Large intestine (tissue), 12 donors: ENCODE results near the gene TSPAN8. TPM values are rescaled to one million over a fixed set of nuclear protein-coding genes. Genes with fewer than 3 reads are reported as not detected.

Experiments
- DNase-seq, 2 donors: peaks; one replicate each; pipeline versions ENCODE4 v3.0.0 to v3.0.0-alpha.2; 2013
- H3K27ac ChIP-seq: one replicate; pipeline ENCODE4 v1.5.1; 2013; ENCODE audit warnings: low read length
- H3K27me3 ChIP-seq: 2 replicates; pipeline ENCODE4 v1.6.1; 2013; ENCODE audit warnings: low read length; ENCODE audit not compliant: control insufficient read depth, insufficient read depth
- H3K36me3 ChIP-seq: 2 replicates; pipeline ENCODE4 v1.6.1; 2013; ENCODE audit warnings: low read length; ENCODE audit not compliant: control insufficient read depth, insufficient read depth
- H3K4me1 ChIP-seq: one replicate; pipeline ENCODE4 v1.6.1; 2013; ENCODE audit warnings: low read length; ENCODE audit not compliant: control insufficient read depth, insufficient read depth
- H3K4me3 ChIP-seq: one replicate; pipeline ENCODE4 v1.5.1; 2013; ENCODE audit warnings: low read length
- H3K9me3 ChIP-seq: one replicate; pipeline ENCODE4 v1.6.1; 2013; ENCODE audit warnings: mild to moderate bottlenecking, low read depth, low read length, moderate library complexity; ENCODE audit not compliant: control insufficient read depth
- WGBS: methylation state at CpG from one replicate; pipeline ENCODE4 v1.1.5; 2013; ENCODE audit warnings: low lambda C conversion rate; ENCODE audit not compliant: insufficient coverage; 5-methylcytosine and 5-hydroxymethylcytosine counted together
- long read RNA-seq, 11 donors: transcript quantifications; one replicate each; lab custom pipeline, GENCODE V29; 2026
- polyA plus RNA-seq: library from polyadenylated mRNA; unstranded; fragments of 120-200 nt; gene quantifications from one replicate; pipeline ENCODE4 v1.2.1, GENCODE V29; 2013

Gene TSPAN8
- polyA plus RNA-seq, result 595 TPM
- long read RNA-seq, donor 1, transcript TSPAN8-201 (9 exons, 1,227 nt), result minor isoform, 49 of 910 reads
- long read RNA-seq, donor 1, transcript TSPAN8-203 (8 exons, 1,168 nt), result major isoform, 148 of 910 reads
- long read RNA-seq, donor 1, partial matches to known transcripts, result 709 of 910 reads
- long read RNA-seq, donor 1, other reads (novel, unspliced or antisense), result 0 of 910 reads
- long read RNA-seq, donor 2, transcript TSPAN8-201 (9 exons, 1,227 nt), result minor isoform, 88 of 832 reads
- long read RNA-seq, donor 2, transcript TSPAN8-203 (8 exons, 1,168 nt), result major isoform, 403 of 832 reads
- long read RNA-seq, donor 2, partial matches to known transcripts, result 300 of 832 reads
- long read RNA-seq, donor 2, other reads (novel, unspliced or antisense), result 36 of 832 reads
- long read RNA-seq, donor 3, result 0 reads
- long read RNA-seq, donor 4, transcript TSPAN8-201 (9 exons, 1,227 nt), result minor isoform, 18 of 240 reads
- long read RNA-seq, donor 4, transcript TSPAN8-203 (8 exons, 1,168 nt), result major isoform, 47 of 240 reads
- long read RNA-seq, donor 4, partial matches to known transcripts, result 173 of 240 reads
- long read RNA-seq, donor 4, other reads (novel, unspliced or antisense), result 0 of 240 reads
- long read RNA-seq, donor 5, transcript TSPAN8-203 (8 exons, 1,168 nt), result minor isoform, 55 of 468 reads
- long read RNA-seq, donor 5, transcript TSPAN8-201 (9 exons, 1,227 nt), result major isoform, 96 of 468 reads
- long read RNA-seq, donor 5, partial matches to known transcripts, result 313 of 468 reads
- long read RNA-seq, donor 5, other reads (novel, unspliced or antisense), result 0 of 468 reads
- long read RNA-seq, donor 6, transcript TSPAN8-203 (8 exons, 1,168 nt), result major isoform, 284 of 605 reads
- long read RNA-seq, donor 6, transcript TSPAN8-201 (9 exons, 1,227 nt), result minor isoform, 41 of 605 reads
- long read RNA-seq, donor 6, partial matches to known transcripts, result 270 of 605 reads
- long read RNA-seq, donor 6, other reads (novel, unspliced or antisense), result 6 of 605 reads
- long read RNA-seq, donor 7, transcript TSPAN8-203 (8 exons, 1,168 nt), result major isoform, 170 of 976 reads
- long read RNA-seq, donor 7, transcript TSPAN8-201 (9 exons, 1,227 nt), result minor isoform, 71 of 976 reads
- long read RNA-seq, donor 7, partial matches to known transcripts, result 730 of 976 reads
- long read RNA-seq, donor 7, other reads (novel, unspliced or antisense), result 0 of 976 reads
- long read RNA-seq, donor 8, transcript TSPAN8-201 (9 exons, 1,227 nt), result minor isoform, 115 of 2,641 reads
- long read RNA-seq, donor 8, transcript TSPAN8-206 (6 exons, 759 nt), result minor isoform, 6 of 2,641 reads
- long read RNA-seq, donor 8, transcript TSPAN8-203 (8 exons, 1,168 nt), result major isoform, 514 of 2,641 reads
- long read RNA-seq, donor 8, partial matches to known transcripts, result 1,953 of 2,641 reads
- long read RNA-seq, donor 8, other reads (novel, unspliced or antisense), result 50 of 2,641 reads
- long read RNA-seq, donor 9, transcript TSPAN8-203 (8 exons, 1,168 nt), result major isoform, 496 of 1,949 reads
- long read RNA-seq, donor 9, transcript TSPAN8-201 (9 exons, 1,227 nt), result minor isoform, 118 of 1,949 reads
- long read RNA-seq, donor 9, partial matches to known transcripts, result 1,307 of 1,949 reads
- long read RNA-seq, donor 9, other reads (novel, unspliced or antisense), result 23 of 1,949 reads
- long read RNA-seq, donor 10, transcript TSPAN8-203 (8 exons, 1,168 nt), result major isoform, 454 of 1,468 reads
- long read RNA-seq, donor 10, transcript TSPAN8-201 (9 exons, 1,227 nt), result minor isoform, 47 of 1,468 reads
- long read RNA-seq, donor 10, partial matches to known transcripts, result 949 of 1,468 reads
- long read RNA-seq, donor 10, other reads (novel, unspliced or antisense), result 17 of 1,468 reads
- long read RNA-seq, donor 11, transcript TSPAN8-201 (9 exons, 1,227 nt), result minor isoform, 65 of 1,238 reads
- long read RNA-seq, donor 11, transcript TSPAN8-203 (8 exons, 1,168 nt), result major isoform, 328 of 1,238 reads
- long read RNA-seq, donor 11, partial matches to known transcripts, result 821 of 1,238 reads
- long read RNA-seq, donor 11, other reads (novel, unspliced or antisense), result 21 of 1,238 reads

DNA sequence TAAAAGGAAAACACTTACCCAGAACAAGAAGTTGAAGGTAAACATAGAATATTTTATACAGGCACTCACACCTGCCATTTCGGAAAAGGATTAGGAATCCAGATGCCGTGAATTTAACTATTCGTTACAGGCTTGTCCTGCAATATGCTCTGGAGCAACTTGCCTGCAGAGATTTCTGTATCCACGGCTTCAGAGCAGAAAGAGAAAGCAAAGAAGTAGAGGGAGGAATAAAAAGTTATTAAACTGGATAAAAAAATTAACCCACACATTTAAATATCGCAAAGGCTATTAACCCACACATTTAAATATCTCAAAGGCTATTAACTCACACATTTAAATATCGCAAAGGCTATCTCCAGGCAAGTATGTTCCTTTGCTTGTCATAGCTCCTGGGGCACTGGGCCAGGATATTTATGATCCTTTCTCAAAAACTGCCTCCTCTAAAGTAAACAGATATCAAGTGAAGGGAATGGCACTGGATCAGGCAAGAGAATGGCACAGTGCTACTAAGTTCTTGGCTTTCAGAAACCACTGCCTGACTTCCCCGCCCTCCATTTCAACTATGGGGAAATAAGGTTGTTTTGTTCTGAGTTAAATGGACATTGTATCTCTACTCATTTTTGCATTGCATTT lies at the start of gene TSPAN8:
Gene TSPAN8 (minus strand): TSS at position 399 of the 633 bp plus-strand sequence. CDS start 321 bp downstream, at position 78.
- H3K9me3 ChIP-seq, result no peaks in the 10 kb centered on the region
- H3K36me3 ChIP-seq, result no peaks in the 10 kb centered on the region
- peak within 1 kb of the TSS; percentile 95 for H3K27ac ChIP-seq
- peak within 1 kb of the TSS; percentile 59 for H3K4me3 ChIP-seq
- peaks cover 39% of the 10 kb centered on the region for H3K4me1 ChIP-seq
- 0% methylated on average over 1 of the region's 7 CpGs for WGBS
- no peaks in the 10 kb centered on the region for H3K27me3 ChIP-seq
- DNase-seq, result peak; percentile 77 to 91

DNA sequence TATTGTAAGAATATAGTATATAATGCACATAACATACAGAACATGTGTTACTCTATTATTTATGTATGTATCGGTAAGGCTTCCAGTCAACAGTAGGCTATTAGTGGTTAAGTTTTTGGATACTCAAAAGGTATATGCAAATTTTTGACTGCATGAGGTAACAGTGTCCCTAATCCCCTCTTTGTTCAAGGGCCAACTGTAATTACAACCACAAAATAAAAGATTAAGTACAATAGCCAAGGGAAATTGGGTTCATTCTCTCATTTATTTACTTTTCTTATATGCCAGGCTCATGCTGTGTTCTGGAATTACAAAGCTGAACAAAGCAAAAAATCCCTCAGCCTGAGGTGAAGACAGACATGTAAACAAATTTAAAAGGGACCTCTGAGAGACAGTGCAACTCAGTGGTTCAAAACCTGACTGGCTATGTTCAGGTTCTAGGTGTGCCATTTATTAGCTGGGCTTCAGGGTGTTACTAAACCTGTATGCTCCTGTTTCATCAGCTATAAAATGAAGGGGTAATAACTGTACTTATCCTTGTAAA lies 43.4 kb upstream of the TSPAN8 start:
- no peaks in the 10 kb centered on the region for H3K27me3 ChIP-seq
- H3K9me3 ChIP-seq, result peaks cover 5% of the 10 kb centered on the region
- WGBS, result 83% methylated on average over 1 of the region's 1 CpG
- no peak overlapping the region for H3K4me3 ChIP-seq
- H3K36me3 ChIP-seq, result no peaks in the 10 kb centered on the region
- no peak overlapping the region for H3K27ac ChIP-seq
- peaks cover 15% of the 10 kb centered on the region for H3K4me1 ChIP-seq
- no peak for DNase-seq

DNA sequence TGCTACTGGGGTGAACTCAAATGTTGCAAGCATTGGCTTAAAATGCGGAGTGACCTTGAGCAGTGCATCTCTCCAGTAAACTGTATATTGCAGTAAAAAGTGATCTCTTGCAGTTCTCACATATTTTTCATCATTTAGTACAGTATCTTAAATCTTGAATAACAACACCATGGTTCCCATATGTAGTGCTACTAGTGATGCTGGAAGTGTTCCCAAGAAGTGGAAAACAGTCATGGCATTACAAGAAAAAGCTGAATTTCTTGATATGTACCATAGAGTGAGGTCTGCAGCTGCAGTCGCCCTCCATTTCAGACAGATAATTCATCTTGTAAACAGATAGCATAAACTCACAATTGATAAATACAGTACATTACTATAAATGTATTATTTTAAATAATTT lies 42.9 kb upstream of the TSPAN8 start:
- DNase-seq, result no peak
- Histone ChIP-seq H3K27ac (no peak overlapping the region), H3K4me3 (no peak overlapping the region), H3K9me3 (peaks cover 5% of the 10 kb centered on the region), H3K4me1 (peaks cover 17% of the 10 kb centered on the region), H3K27me3 (no peaks in the 10 kb centered on the region), H3K36me3 (no peaks in the 10 kb centered on the region)
- WGBS, result no CpG with 5 or more reads among the region's 2 CpGs

DNA sequence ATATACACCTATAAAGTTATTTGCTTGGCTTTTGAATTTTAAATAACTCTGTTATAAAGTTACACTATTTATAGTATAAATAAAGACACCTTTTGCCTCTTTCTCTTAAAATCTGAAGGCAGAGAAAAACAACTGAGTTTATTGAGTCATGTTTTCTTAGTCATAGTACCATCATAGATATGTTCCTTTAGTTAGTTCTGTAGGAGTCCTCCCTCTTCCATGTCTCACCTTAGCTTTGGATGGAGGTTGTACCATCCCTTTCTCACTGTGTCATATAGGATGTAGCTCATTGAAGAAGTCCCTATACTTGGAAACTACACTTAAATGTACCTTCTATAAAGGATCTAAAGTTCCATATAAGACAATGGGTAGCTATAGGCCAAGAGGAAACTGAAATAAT lies 39.7 kb upstream of the TSPAN8 start:
- no peak for DNase-seq
- no peaks in the 10 kb centered on the region for H3K27me3 ChIP-seq
- peaks cover 2% of the 10 kb centered on the region for H3K9me3 ChIP-seq
- H3K36me3 ChIP-seq, result no peaks in the 10 kb centered on the region
- peaks cover 19% of the 10 kb centered on the region for H3K4me1 ChIP-seq
- H3K27ac ChIP-seq, result no peak overlapping the region
- no peak overlapping the region for H3K4me3 ChIP-seq

DNA sequence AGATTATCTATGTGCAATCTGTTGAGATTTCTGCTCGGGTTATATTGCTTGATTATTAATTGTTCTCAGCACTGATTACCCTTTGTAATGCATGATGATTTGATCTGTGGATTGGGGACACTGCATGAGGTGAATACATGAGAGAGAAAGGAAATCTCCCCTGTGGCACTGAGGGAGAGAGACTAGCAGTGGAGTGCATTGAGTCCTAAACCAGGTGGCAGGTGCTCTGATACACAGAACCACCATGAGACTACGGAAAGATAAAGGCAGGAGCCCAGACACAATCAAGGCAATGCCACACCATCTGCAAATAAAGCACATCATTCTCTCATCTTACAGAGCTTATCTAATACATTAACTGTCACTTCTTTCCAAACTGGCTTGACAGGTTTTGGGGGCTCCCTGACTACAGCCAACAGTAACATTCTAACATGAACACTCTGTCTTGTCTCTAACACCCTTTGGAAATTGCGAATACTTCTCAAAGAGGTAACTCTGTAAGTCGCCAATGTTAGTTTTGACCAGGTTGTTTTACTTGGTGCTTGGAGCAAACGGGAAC lies 37.6 kb upstream of the TSPAN8 start:
- Histone ChIP-seq H3K27me3 (no peaks in the 10 kb centered on the region), H3K4me3 (no peak overlapping the region), H3K27ac (peak overlapping the region; percentile 67), H3K4me1 (peaks cover 19% of the 10 kb centered on the region), H3K9me3 (peaks cover 2% of the 10 kb centered on the region), H3K36me3 (no peaks in the 10 kb centered on the region)
- WGBS, result 0% methylated on average over 1 of the region's 5 CpGs
- DNase-seq, result peak; percentile 29 to 80

DNA sequence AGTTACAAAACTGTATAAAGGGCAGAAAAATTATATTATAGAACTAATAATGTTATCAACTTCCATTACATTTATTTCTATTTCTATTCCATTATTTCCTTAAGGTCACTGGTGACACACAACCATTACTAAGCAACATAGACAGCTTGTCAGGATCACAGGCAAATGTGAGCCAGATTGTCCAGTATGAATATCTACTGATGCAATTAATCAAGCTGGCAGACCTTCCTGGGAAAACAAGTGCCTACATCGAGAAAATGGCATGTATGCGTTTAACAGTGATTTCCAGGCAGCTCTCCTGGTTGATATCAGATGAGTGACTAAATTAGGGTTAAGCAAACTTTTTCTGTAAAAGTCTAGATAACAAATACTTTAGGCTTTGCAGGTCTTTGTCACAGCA lies 36.9 kb upstream of the TSPAN8 start:
- Histone ChIP-seq H3K27ac (no peak overlapping the region), H3K4me3 (no peak overlapping the region), H3K27me3 (no peaks in the 10 kb centered on the region), H3K9me3 (peaks cover 2% of the 10 kb centered on the region), H3K4me1 (peaks cover 19% of the 10 kb centered on the region), H3K36me3 (no peaks in the 10 kb centered on the region)
- no CpG with 5 or more reads among the region's 2 CpGs for WGBS
- DNase-seq, result no peak

DNA sequence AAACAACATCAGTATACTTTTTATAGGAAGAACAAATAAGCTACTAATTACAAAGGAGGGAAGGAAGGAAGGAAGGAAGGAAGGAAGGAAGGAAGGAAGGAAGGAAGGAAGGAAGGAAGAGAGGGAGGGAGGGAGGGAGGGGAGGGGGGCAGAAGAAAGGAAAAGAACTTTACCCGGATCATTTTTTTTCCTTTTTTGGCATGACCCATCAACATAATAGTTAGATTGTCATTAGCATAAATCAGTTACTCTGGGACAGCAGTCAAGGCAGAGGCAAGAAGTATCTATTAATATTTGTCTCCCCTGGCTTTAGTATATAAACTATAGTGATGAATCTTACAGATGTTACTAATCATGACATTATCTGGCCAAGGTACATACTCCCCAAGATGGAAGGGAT lies 35.2 kb upstream of the TSPAN8 start:
- no peak overlapping the region for H3K27ac ChIP-seq
- H3K27me3 ChIP-seq, result no peaks in the 10 kb centered on the region
- H3K4me3 ChIP-seq, result no peak overlapping the region
- DNase-seq, result no peak
- peaks cover 5% of the 10 kb centered on the region for H3K4me1 ChIP-seq
- H3K36me3 ChIP-seq, result no peaks in the 10 kb centered on the region
- no CpG with 5 or more reads among the region's 1 CpG for WGBS
- H3K9me3 ChIP-seq, result peaks cover 4% of the 10 kb centered on the region

DNA sequence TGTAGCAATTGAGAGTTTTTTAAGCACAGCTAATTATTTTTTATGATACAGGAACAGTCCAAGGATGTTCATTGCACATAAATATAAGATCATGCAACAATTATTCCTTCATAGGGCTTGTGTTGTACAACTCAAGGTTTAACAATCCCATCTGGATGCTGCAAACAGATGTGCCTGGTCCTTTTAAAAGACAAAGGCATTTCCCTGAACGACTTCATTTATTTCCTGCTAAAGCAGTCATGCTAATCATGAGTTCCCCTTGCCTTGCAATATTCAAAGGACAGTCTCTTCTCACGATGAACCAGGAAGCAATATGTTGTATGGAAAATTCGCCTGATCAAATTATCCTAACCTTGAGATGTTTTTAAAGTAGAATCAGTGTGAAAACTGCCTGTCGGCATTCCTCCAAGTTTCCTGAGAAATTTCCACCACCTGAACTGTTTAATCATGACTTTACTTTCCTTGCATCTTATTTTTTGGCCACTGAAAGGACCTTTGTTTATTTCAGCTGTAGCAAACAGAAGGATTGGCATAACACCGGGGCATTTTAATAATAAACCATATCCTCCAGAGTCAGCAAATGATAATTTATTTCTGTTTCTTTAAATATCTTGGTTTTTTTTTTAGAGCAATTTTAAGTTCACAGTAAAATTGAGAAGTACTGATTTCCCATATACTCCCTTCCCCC lies 33.9 kb upstream of the TSPAN8 start:
- 100% methylated on average over 2 of the region's 5 CpGs for WGBS
- H3K27ac ChIP-seq, result no peak overlapping the region

More for the DNA sequence above, 33.9 kb upstream of the TSPAN8 start:
- Histone ChIP-seq H3K4me3 (no peak overlapping the region), H3K4me1 (peaks cover 4% of the 10 kb centered on the region), H3K36me3 (no peaks in the 10 kb centered on the region), H3K9me3 (peaks cover 9% of the 10 kb centered on the region), H3K27me3 (no peaks in the 10 kb centered on the region)
- DNase-seq, result no peak
